Spleen (tissue), 11 donors: ENCODE measurements around the gene KISS1R. TPM values are rescaled to one million over a fixed set of nuclear protein-coding genes. Genes with fewer than 3 reads are reported as not detected.

Source experiments
- DNase-seq: peaks from one replicate; pipeline ENCODE4 v3.0.0-alpha.2; 2020
- H3K27ac ChIP-seq, 8 donors: fragments of 200-600 bp; sonication (generic) in 7 of 8; 1 replicate in 4 of 8; 2 replicates in 4 of 8; pipeline versions ENCODE4 v1.5.0 to v1.8.0; 2016 to 2021; ENCODE audit warnings: inconsistent platforms in 4 of 8, mild to moderate bottlenecking in 4 of 8, moderate library complexity in 1 of 8
- H3K27me3 ChIP-seq, 7 donors: fragments of 200-600 bp; sonication (generic) in 6 of 7; replicated peaks in 1 of 7; 1 replicate in 4 of 7; 2 replicates in 3 of 7; pipeline versions ENCODE4 v1.5.0 to v1.8.0; 2016 to 2021; ENCODE audit warnings: inconsistent platforms in 3 of 7, mild to moderate bottlenecking in 1 of 7
- H3K36me3 ChIP-seq, 6 donors: fragments of 200-600 bp; sonication (generic) in 5 of 6; 1 replicate in 4 of 6; 2 replicates in 2 of 6; pipeline versions ENCODE4 v1.5.0 to v1.8.0; 2016 to 2021; ENCODE audit warnings: inconsistent platforms in 2 of 6
- H3K4me1 ChIP-seq, 6 donors: fragments of 200-600 bp; sonication (generic) in 5 of 6; 1 replicate in 3 of 6; 2 replicates in 3 of 6; pipeline versions ENCODE4 v1.5.0 to v1.8.0; 2016 to 2021; ENCODE audit warnings: inconsistent platforms in 3 of 6
- H3K4me3 ChIP-seq, 8 donors: fragments of 200-600 bp; sonication (generic) in 7 of 8; 1 replicate in 4 of 8; 2 replicates in 4 of 8; pipeline versions ENCODE4 v1.5.0 to v1.8.0; 2016 to 2021; ENCODE audit warnings: inconsistent platforms in 4 of 8, mild to moderate bottlenecking in 4 of 8, moderate library complexity in 2 of 8
- H3K9me3 ChIP-seq, 8 donors: fragments of 200-600 bp; sonication (generic) in 7 of 8; 1 replicate in 4 of 8; 2 replicates in 4 of 8; pipeline versions ENCODE4 v1.5.0 to v1.8.0; 2016 to 2021; ENCODE audit warnings: inconsistent platforms in 4 of 8
- CTCF ChIP-seq, 11 experiments: fragments of 200-600 bp in 7 of 11; fragments of 450-650 bp in 4 of 11; sonication (generic) in 4 of 11; IDR thresholded peaks in 8 of 11; conservative IDR thresholded peaks in 3 of 11; 1 replicate in 7 of 11; 2 replicates in 4 of 11; pipeline versions ENCODE4 v1.4.0 to v1.8.0; 2016 to 2021; ENCODE audit warnings: antibody characterized with exemption in 11 of 11, inconsistent platforms in 4 of 11, mild to moderate bottlenecking in 1 of 11
- POLR2A ChIP-seq, 3 donors: fragments of 450-650 bp; IDR thresholded peaks; one replicate each; pipeline ENCODE4 v1.5.1; 2017; ENCODE audit warnings: antibody characterized with exemption in 3 of 3, mild to moderate bottlenecking in 1 of 3
- POLR2AphosphoS5 ChIP-seq, 3 donors: sonication (generic); formaldehyde crosslinking; IDR thresholded peaks; one replicate each; pipeline ENCODE4 v1.5.1; 2017; ENCODE audit warnings: antibody characterized with exemption in 3 of 3
- WGBS, 5 donors: extraction: QIAGEN DNeasy Blood & Tissue Kit in 3 of 5; methylation state at CpG; one replicate each; pipeline versions ENCODE4 v1.1.5 to v1.1.7; 2013 to 2018; 5-methylcytosine and 5-hydroxymethylcytosine counted together
- intact Hi-C: fragments of 100-400 bp; cut with DNase I; formaldehyde crosslinking; loops from one replicate; pipeline ENCODE4 v1.15.0; 2023; ENCODE audit warnings: low total_unique reads
- polyA plus RNA-seq, 3 donors: library from polyadenylated mRNA; stranded (reverse); fragments of 200-250 nt; gene quantifications; one replicate each; pipeline ENCODE4 v1.2.1, GENCODE V29; 2013
- total RNA-seq, 7 donors: library from RNA; depleted of rRNA in 3 of 7; stranded (reverse); fragments of >200 nt in 3 of 7; fragmentation: NEBNext Ultra II Directional in 4 of 7; extraction: Animal tissue kit (Norgen Biotek cat#: 25700) in 4 of 7; gene quantifications; one replicate each; pipeline versions ENCODE4 v1.1.0 to v1.2.1, GENCODE V29; 2016 to 2021
- donor health status: healthy with polysubstance abuse.
- donor health status: DM: no; HTN: no; CAD: no; lungs with moderate emphysema.
- donor health status: DM: no; HTN: no; CAD: no.
- donor health status: Bipolar disorder and iron deficiency.
- donor health status: healthy.
- donor health status: DM: no; HTN: no; CAD: no.
- donor health status: DM: yes; HTN: yes; CAD: no.

KISS1R gene
- total and polyA plus RNA-seq, 10 donors: 0.22 to 0.50 (median 0.35) TPM; not detected in 2

DNA sequence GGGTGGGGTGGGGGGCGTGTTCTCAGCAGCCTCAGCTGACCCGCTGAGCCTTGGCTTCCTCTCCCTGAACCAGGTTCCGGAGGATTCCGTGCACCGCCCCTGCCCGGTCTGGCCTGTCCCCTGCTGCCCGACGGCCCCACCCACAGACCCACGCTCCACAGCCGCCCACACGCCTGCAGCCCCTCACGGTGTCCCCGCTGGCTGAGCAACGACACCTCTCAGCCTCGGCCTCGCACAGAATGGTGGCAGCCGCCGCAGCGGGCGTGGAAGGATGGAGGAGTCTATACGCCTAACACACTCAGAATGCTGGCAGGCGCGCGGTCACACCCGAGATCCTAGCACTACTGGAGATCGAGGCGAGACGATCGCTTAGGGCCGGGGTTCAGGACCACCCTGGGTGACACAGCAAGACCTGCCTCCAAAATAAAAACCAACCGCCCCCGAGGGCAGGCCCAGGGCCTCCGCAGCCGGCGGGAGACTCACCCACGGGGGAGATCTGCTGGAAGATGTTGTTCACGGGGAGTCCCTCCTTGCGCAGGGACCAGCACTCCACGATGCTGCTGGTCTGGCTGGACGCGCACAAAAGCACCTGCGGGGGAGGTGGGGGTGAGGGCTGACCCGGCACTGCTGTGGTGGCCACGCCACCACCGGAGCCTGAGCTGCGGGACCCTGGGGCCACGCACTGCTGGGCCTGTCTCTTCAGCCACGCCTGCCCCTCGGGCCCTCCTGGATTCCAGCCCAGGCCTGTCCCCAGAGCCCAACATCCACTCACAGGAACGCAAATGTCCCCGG is 32.5 kb upstream of the KISS1R start:
- H3K36me3 ChIP-seq: peaks cover 0 to 100% (median 80%) of the 10 kb centered on the region in 6 donors
- 93 to 96% (median 94%) methylated on average over 37 to 51 of the region's 51 CpGs for WGBS, 5 donors
- H3K4me3 ChIP-seq: no peak overlapping the region
- intact Hi-C loops: no loop called here
- H3K9me3 ChIP-seq: no peaks in the 10 kb centered on the region
- no peak overlapping the region for H3K27ac ChIP-seq
- no peaks in the 10 kb centered on the region for H3K4me1 ChIP-seq
- DNase-seq: no peak
- TF ChIP-seq POLR2A (IDR thresholded peaks at IDR 0.05) (no peak), CTCF (IDR thresholded peaks at IDR 0.05 in 8 of 11, conservative IDR thresholded peaks at IDR 0.05 in 3 of 11) (no peak), POLR2AphosphoS5 (IDR thresholded peaks at IDR 0.05) (no peak)
- H3K27me3 ChIP-seq: no peaks in the 10 kb centered on the region

DNA sequence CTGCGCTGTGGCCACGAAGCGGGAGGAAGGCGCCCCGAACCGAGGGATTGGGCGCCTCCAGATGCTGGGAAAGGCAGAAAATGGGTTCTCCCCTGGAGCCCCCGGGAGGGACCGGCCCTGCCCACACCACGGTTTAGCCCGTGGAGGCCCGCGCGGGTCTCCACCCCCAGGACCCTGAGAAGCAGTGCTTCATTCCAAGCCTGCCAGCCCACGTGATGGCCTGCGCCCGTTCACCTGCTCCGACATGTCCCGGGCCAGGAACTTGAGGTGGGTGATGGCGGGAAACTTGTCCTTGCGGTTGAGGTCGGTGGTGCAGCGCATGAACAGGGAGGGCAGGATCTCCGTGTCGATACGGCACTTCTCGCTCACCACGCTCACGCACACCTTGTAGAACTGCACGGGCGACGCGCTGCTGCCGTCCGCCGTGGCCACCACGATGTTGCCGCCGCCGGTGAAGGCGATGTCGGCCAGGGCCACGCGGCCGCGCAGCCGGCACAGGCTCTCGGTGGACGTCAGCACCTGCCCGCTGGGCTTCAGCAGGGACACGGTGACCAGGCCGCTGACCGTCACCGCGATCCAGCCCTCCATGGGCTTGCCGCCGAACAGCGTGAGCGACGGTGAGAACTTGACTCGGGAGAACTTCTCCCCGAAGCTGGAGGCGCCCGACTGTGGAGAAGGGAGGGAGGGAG is 31.5 kb upstream of the KISS1R start:
- Histone ChIP-seq H3K4me1 (peaks cover 0 to 4% (median 0%) of the 10 kb centered on the region in 6 donors), H3K9me3 (no peaks in the 10 kb centered on the region), H3K4me3 (no peak overlapping the region), H3K27ac (no peak overlapping the region), H3K27me3 (no peaks in the 10 kb centered on the region), H3K36me3 (peaks cover 0 to 100% (median 78%) of the 10 kb centered on the region in 6 donors)
- 96 to 97% (median 96%) methylated on average over 43 to 64 of the region's 64 CpGs for WGBS, 5 donors
- no peak for DNase-seq
- intact Hi-C loops: no loop called here
- TF ChIP-seq POLR2AphosphoS5 (IDR thresholded peaks at IDR 0.05) (peak in 1 of 3 donors; percentile 19), POLR2A (IDR thresholded peaks at IDR 0.05) (no peak), CTCF (IDR thresholded peaks at IDR 0.05 in 8 of 11, conservative IDR thresholded peaks at IDR 0.05 in 3 of 11) (no peak)

DNA sequence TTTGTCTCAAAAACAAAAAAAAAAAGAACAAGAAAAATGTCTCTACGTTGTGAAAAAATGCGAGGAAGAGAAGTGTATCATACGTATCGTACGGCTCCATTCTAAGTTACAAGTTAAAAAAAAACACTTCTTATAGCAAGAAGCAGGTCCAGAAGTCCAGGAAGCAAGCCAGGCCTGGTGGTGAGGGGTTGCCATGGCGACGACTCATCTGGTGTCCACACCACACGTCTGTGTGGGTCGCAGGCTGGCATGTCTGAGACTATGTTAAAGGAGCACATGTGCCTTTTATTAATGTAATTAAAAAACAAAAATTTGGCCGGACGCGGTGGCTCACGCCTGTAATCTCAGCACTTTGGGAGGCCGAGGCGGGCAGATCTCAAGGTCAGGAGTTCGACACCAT is 30.1 kb upstream of the KISS1R start:
- no peak for DNase-seq
- peaks cover 2 to 16% (median 6%) of the 10 kb centered on the region in 6 donors for H3K4me1 ChIP-seq
- no peaks in the 10 kb centered on the region for H3K27me3 ChIP-seq
- 82 to 91% (median 87%) methylated on average over 16 of the region's 16 CpGs for WGBS, 5 donors
- H3K4me3 ChIP-seq: no peak overlapping the region
- H3K9me3 ChIP-seq: no peaks in the 10 kb centered on the region
- intact Hi-C loops: no loop called here
- TF ChIP-seq CTCF (IDR thresholded peaks at IDR 0.05 in 8 of 11, conservative IDR thresholded peaks at IDR 0.05 in 3 of 11): no peak
- no peak for TF ChIP-seq POLR2AphosphoS5 (IDR thresholded peaks at IDR 0.05)
- TF ChIP-seq POLR2A (IDR thresholded peaks at IDR 0.05): no peak
- H3K36me3 ChIP-seq: peaks cover 0 to 92% (median 65%) of the 10 kb centered on the region in 6 donors
- no peak overlapping the region for H3K27ac ChIP-seq

DNA sequence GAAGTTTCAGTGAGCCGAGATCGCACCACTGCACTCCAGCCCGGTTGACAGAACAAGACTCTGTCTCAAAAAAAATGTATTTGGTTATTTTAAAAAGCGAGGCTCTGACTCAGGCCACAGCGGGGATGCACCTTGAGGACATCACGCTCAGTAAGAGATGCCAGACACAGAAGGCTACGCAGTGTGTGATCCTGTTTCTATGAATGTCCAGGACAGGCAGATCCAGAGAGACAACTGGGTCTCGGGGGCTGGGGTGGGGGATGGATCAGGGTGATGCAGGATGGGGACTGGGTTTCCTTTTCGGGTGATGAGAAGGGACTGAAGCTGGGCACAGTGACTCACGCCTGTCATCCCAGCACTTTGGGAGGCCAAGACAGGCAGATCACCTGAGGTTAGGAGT is 29.5 kb upstream of the KISS1R start:
- Histone ChIP-seq H3K4me3 (no peak overlapping the region), H3K9me3 (no peaks in the 10 kb centered on the region), H3K36me3 (peaks cover 0 to 86% (median 59%) of the 10 kb centered on the region in 6 donors), H3K27ac (peak overlapping the region in 1 of 8 donors; percentile 63), H3K27me3 (no peaks in the 10 kb centered on the region), H3K4me1 (peaks cover 3 to 20% (median 9%) of the 10 kb centered on the region in 6 donors)
- TF ChIP-seq POLR2A (IDR thresholded peaks at IDR 0.05) (no peak), POLR2AphosphoS5 (IDR thresholded peaks at IDR 0.05) (no peak), CTCF (IDR thresholded peaks at IDR 0.05 in 8 of 11, conservative IDR thresholded peaks at IDR 0.05 in 3 of 11) (no peak)
- DNase-seq: no peak
- intact Hi-C loops: no loop called here
- 94 to 100% (median 96%) methylated on average over 10 of the region's 10 CpGs for WGBS, 5 donors
